HG03103 (cell line): Measurements from ENCODE around the gene MRGPRF.
"Not testable (repeated sequence)": the region's sequence is repeated elsewhere in the genome, so short reads cannot be mapped to it uniquely, and the experiment has no call there.

ENCODE experiments used
- ATAC-seq: cut with Tn5 transposase; IDR thresholded peaks from one replicate; pipeline ENCODE4 v1.9.1; 2021; ENCODE audit warnings: low read depth; ENCODE audit not compliant: unreplicated experiment

Gene MRGPRF

GRCh38 chr11:69004411-69005182, 8.4 kb downstream of the MRGPRF start:
- ATAC-seq, result no peak

- no peak for ATAC-seq
Observed at GRCh38 chr11:69003866-69004367, 9.1 kb downstream of the MRGPRF start.

GRCh38 chr11:69003301-69003865, 9.7 kb downstream of the MRGPRF start:
- ATAC-seq, result no peak

- ATAC-seq, result no peak
Observed at GRCh38 chr11:69002570-69003231, 10.3 kb downstream of the MRGPRF start.

- ATAC-seq, result no peak
Observed at GRCh38 chr11:69002110-69002569, 10.9 kb downstream of the MRGPRF start.

- ATAC-seq, result no peak
Observed at GRCh38 chr11:69001243-69002081, 11.6 kb downstream of the MRGPRF start.

GRCh38 chr11:69000831-69001242, 12.2 kb downstream of the MRGPRF start:
- ATAC-seq, result no peak

- no peak for ATAC-seq
Observed at GRCh38 chr11:69000391-69000790, 12.7 kb downstream of the MRGPRF start.

GRCh38 chr11:68999748-69000355, 13.2 kb downstream of the MRGPRF start:
- ATAC-seq, result not testable (repeated sequence)

- ATAC-seq, result no peak
Observed at GRCh38 chr11:68999093-68999747, 13.8 kb downstream of the MRGPRF start.

- no peak for ATAC-seq
Observed at GRCh38 chr11:68998390-68998911, 14.6 kb downstream of the MRGPRF start.

GRCh38 chr11:68997995-68998348, 15.1 kb downstream of the MRGPRF start:
- no peak for ATAC-seq

- no peak for ATAC-seq
Observed at GRCh38 chr11:68997124-68997994, 15.7 kb downstream of the MRGPRF start.

GRCh38 chr11:68996376-68997123, 16.5 kb downstream of the MRGPRF start:
- ATAC-seq, result no peak

- ATAC-seq, result no peak
Observed at GRCh38 chr11:68994894-68995285, 18.2 kb downstream of the MRGPRF start.

GRCh38 chr11:68994161-68994893, 18.7 kb downstream of the MRGPRF start:
- ATAC-seq, result no peak

- ATAC-seq, result no peak
Observed at GRCh38 chr11:68993546-68993945, 19.5 kb downstream of the MRGPRF start.
